HG02938 (cell line): Measurements from ENCODE around the gene PHF14.

Source experiments
- ATAC-seq: cut with Tn5 transposase; IDR thresholded peaks from one replicate; pipeline ENCODE4 v1.9.1; 2021; ENCODE audit warnings: mild to moderate bottlenecking, moderate library complexity; ENCODE audit not compliant: unreplicated experiment

Gene PHF14

DNA sequence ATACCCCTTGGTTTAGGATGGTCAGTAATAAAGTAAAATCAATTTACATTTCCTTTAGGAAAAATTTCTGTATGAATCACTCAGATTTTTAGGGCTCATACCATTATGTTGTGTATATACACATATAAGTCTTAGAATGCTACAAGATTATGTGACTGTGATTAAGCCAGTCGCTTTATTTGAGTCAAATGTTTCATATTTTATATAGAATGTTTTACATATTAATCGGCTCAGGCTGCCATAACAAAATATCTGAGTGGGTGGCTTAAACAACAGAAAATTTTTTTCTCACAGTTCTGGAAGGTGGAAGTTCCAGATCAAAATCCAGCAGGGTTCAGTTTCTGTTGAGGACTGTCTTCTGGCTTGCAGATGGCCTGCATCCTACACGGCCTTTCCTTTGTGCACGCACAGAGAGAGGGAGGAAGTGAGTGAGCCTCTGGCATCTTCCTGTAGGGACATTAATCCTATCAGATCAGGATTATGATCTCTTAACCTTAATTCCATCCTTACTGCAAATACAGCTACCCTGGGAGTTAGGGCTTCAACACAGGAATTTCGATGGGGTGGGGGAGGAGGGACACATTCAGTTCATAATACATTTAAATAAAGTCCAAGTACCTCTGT is 198.0 kb downstream of the PHF14 start:
- ATAC-seq, result no peak

DNA sequence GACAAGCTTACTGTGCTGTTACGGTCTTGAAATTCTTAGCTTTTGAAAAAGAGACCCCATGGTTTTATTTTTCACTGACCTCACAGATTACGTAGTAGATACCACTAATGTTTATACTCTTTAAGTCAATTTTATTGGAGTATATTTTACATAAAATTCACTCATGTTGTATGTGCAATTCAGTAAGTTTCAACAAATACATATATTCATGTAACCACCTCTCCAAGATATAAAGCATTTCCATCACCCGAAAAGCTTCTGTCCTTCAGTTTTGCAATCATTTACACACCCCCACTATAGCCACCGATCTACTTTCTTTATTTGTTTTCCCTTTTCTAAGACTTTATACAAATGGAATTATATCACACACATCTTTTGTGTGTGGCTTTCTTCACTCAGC is 199.2 kb downstream of the PHF14 start:
- ATAC-seq, result no peak

DNA sequence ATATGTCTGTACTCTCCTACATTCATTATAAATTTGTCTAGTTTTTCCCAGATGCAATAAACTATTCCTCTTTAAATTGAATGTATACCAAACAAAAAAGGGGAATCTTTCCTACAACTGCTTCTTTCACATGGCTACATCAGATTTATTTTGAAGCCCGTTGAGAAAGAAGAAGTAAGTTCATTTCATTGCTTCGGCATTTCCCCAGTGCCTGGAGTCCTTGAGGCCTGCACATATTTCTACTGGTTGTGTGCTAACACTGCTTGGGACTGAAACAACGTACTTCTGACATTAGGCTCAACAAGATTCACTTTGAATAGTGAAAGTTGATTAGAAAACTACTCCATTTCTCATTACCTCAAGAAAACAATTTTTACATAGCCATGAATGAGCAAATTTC is 201.7 kb downstream of the PHF14 start:
- ATAC-seq, result no peak

GRCh38 chr7:11175887-11176286 is 202.2 kb downstream of the PHF14 start:
- no peak for ATAC-seq

GRCh38 chr7:11176985-11177555 is 203.4 kb downstream of the PHF14 start:
- ATAC-seq, result no peak

DNA sequence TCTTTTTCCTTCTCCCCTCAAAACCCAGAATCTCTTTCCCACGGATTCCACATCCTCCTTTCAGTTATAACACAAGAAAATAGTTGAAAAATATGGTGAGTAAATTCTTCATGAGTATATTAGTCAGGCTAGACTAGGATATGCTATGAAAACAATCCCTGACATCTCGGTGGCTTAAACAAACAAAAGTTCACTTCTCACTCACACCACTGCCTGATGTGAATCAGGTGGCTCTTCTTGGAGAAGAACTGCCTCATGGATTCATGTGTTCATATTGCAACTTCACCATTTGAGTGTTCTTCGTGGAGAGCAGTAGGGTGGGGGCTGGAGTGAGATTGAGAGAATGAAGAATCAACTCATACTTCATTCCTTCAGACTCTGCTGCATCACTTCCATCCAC is 204.1 kb downstream of the PHF14 start:
- ATAC-seq, result no peak

DNA sequence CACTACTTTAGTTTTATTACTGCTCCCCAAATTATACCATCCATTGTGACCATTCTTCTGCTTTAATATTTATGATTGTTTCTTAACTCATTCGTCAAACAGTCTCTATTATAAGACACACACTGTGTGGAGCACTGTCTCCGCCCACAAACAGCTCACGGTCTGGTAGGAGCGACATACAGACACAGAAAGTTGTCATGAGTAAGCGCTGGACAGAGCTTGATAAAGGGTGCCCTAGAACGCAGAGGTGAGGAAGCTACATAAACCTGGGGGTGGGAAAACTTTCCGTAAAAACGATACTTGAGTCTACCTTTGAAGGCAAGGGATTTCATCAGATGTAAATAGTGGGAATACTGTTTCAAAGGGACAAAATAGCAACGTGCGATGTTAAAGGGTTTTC is 207.9 kb downstream of the PHF14 start:
- ATAC-seq, result no peak

DNA sequence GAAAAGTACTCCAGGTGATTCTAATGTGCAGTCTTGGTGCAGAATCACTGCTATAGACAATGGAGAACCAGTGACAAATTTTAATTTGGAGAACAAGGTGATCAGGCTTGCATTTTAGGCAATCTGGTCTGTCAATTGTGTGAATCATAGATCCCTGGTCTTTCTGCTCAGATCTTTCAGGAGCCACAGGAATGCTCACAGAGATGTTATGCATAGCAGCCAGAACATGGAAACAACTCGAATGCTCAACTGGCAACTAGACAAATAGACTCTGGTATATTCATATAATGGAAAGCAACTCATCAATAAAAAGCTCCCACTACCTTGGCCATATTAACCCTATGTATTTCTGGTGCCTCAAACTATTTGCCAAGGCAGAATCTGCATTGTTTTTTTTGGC is 209.1 kb downstream of the PHF14 start:
- ATAC-seq, result no peak

DNA sequence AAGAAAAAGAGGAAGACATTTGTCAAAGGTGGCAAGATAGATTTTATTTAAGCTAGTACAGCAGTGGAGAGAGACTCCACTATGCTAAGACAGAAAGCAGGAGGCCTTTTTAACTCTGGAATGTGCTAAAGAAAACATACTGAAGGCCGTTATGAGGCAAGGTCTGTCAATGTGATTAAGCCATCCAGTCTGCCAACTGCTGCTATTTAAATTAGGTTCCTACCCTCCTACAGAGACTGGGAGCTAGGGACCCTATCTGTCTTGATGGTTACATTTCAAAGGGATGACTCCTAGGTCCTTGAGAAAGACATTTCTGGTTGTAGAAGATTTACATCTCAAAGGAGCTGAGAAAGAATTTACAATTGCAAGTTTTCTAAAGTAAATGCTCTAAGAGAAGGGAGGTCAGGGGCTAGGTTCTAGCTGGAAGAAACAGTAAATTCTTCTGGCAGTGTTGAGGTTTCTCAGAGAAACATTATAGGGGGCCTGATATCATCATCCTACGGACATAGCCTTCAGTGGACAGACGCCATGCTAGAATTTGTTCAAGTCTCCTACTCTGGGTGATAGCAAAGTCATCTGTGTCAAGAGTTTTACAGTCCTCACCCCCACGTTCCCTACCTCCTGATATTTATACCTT is 211.6 kb downstream of the PHF14 start:
- no peak for ATAC-seq

DNA sequence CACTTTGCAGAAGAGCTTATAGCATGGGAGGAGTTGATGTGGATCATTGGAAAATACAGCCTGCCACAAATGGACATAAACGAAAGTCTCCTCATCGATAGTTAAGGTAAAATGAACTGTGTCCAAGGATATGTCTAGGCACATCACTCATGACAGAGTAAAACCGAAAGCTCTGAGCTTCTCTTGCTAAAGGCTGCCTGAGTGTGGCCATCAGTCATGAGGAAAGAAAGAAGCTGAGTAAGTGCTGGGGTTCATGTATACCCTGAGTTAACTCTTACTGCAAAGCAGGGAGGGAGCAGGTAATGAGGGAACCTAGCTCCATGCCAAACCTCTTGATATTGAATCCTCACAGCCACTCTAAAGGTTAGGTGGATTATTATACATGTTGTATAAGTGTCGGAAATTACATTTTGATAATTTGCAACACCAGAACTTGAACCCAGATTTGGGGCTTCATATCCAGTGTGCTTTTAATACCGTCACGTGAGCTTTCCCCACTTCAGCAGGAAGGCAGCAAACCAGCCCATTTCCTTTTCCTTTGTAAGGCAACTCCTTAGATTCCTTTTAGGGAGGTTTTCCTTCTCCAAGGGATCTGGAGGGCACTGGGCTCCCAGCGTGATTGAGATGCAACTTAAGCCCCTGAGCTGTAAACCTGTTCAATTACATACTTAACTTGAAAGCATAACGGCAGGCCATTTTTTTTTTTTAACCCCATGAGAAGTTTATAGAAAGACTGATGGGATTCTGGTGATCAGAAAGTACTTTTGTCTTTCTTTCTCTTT is 215.0 kb downstream of the PHF14 start:
- no peak for ATAC-seq

DNA sequence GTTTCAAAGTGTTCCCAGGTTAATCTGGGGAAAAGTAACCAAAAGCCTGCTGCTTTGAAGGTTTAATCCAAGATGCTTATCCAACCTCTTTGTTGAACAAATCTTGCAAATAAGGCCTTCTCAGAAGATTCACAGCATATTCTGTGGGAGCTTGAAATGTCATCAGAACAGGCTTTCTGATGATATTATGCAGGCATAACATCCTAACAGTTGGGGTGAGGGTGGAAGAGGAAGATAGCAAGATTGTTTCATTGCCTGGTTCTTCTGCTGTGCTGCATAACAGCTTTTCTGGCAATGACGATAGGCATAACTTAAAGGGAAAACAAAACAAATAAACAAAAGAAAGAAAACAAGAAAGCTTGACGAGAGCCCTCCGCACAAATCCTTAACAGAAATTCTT is 217.4 kb downstream of the PHF14 start:
- ATAC-seq, result no peak

DNA sequence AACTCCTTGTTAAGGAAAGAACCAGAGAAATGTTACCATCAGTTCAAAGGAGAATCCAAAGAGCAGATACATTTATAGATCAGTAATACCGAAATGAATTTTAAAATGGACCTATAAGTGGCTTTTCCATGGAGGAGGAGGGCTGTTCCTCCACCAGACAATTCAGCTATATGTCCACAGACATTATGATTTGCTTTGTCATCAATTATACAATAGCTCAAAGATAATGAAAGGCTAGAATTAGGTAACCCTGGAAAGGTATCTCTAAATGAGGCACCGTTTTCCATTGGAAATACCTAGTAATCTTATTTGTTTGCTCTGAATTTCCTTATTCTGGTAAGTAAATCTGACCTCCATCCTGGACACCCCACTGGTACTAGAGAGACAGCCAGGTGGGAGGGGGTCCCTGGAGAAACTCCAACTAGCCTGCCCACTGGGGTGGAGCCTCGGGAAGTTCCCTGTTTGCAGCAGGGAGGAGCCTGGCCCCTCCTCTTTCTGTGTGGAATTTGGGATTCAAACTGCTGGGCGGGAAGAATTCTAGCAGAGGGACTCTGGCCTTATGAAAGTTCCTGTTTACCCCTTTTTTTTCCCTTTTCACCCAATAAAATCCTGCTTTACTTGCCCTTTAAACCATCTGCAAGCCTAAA is 218.0 kb downstream of the PHF14 start:
- no peak for ATAC-seq

DNA sequence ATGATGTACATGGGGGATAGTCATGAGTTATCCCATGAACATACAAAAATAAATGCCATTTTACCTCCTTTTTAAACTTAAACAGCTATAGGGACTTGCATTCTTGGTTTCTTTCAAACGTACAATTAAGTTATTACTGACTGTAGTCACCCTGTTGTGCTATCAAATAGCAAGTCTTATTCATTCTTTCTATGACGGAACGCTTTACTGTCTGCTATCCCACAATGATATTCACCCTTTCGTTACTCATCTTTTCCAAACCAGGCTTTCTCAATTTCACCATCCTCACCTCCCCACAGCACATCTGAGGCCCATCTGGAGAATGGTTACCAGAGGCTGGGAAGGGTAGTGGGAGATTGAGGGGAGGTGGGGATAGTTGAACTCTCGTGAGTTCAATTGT is 218.8 kb downstream of the PHF14 start:
- ATAC-seq, result no peak

DNA sequence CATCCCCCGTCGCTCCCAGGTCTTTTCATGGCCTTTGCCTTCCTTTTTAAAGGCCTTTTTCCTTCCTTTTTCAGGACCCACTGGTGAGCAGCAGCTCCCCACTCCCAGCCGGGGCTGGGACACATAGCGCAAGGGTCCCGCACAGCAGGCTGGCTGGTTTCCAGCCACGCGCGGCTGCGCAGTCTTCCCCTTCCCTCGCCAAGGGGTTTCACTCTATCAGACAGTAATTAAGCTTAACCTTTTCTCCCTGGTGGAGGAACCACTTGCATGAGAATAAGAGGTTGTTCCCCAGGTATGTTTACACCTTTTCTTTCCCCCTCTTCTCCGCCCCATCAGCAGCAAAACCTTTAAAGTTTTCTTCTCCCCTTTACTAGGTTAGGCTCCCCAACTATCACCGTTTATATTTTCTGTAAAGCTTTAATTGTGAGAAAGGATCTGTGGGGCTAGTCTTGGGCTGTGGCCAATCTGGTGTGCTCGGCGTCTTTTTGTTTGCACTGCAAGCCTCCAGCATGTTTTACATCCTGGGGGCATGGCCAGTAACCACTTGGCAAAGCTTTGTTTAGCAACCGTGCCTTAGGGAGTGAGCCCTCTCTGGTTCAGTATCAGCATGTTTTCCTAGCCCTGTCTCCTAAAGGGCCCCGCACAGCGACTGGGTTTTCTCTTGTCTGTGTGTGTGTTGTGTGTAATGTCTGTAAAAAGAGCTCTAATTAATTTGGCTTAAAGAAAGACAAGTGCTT is 219.6 kb downstream of the PHF14 start:
- ATAC-seq, result no peak

GRCh38 chr7:11193888-11194287 is 220.2 kb downstream of the PHF14 start:
- ATAC-seq, result no peak

GRCh38 chr7:11194492-11194891 is 220.8 kb downstream of the PHF14 start:
- no peak for ATAC-seq

GRCh38 chr7:11195502-11195901 is 221.8 kb downstream of the PHF14 start:
- ATAC-seq, result no peak

DNA sequence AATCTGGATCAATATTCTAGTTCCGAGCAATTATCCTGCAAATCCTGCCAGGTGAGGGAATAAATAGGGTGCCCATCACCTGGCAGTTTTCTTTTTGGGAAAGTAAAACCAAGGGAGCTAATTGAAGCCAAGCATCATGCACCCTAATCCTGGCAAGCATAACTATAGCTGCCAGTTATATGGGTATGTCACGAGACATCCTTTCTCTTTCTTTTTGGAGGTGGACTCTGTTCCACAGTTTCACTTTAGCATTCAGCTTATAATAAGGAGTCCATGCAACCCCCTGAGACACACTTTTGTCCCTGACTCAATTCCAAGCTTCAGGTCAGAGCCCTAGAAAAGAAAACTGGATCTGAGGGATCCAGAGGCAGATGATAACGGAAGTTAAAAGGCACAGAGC is 222.5 kb downstream of the PHF14 start:
- no peak for ATAC-seq

GRCh38 chr7:11203224-11203623 is 229.6 kb downstream of the PHF14 start:
- ATAC-seq, result no peak

GRCh38 chr7:11203683-11204082 is 230.0 kb downstream of the PHF14 start:
- no peak for ATAC-seq
